BJ (cell line): ENCODE measurements around the gene ACTN3. TPM values are rescaled to one million over a fixed set of nuclear protein-coding genes. Genes with fewer than 3 reads are reported as not detected.
A peak's percentile ranks its signal among the peaks of the same experiment; 100 is the strongest.

Source experiments
- CTCF ChIA-PET: fragments of 350-600 bp; formaldehyde crosslinking; extraction: SDS; loops from one replicate; lab custom pipeline; 2021; ENCODE audit warnings: antibody characterized with exemption, inconsistent platforms; lab: Yijun Ruan, JAX
- POLR2A ChIA-PET: fragments of 300-600 bp; sonication (Branson Sonifier 250); formaldehyde crosslinking; extraction: SDS; loops from one replicate; lab custom pipeline; 2021; ENCODE audit warnings: antibody characterized with exemption; lab: Charles Lee
- DNase-seq: peaks from one replicate; pipeline ENCODE4 v3.0.0-alpha.2; 2011; ENCODE audit warnings: low read depth
- H3K27me3 ChIP-seq: 2 replicates; pipeline ENCODE4 v1.6.0; 2011; ENCODE audit warnings: low read length; ENCODE audit not compliant: control insufficient read depth, insufficient read depth
- H3K36me3 ChIP-seq: 2 replicates; pipeline ENCODE4 v1.5.1; 2011; ENCODE audit warnings: low read length; ENCODE audit not compliant: control insufficient read depth, insufficient read depth
- H3K4me3 ChIP-seq: 2 replicates; pipeline ENCODE4 v1.5.1; 2011; ENCODE audit warnings: low read depth, mild to moderate bottlenecking, control low read depth, low read length
- CTCF ChIP-seq: IDR thresholded peaks from 2 replicates; pipeline ENCODE4 v1.5.1; 2011; ENCODE audit warnings: low read depth, mild to moderate bottlenecking, control low read depth, inconsistent platforms, low read length, moderate library complexity; ENCODE audit not compliant: insufficient read depth
- polyA plus RNA-seq: library from polyadenylated mRNA; depleted of rRNA; stranded (reverse); fragments of >200 nt; gene quantifications from 2 replicates; pipeline ENCODE4 v1.2.3, GENCODE V29; 2011

The ACTN3 gene
- polyA plus RNA-seq, 1 experiment, result not detected

- TF ChIP-seq CTCF, result no peak
- CTCF ChIA-PET, result interaction anchor here (0.7 to 1.5 kb wide), 4 partner anchors 10 to 130 kb away, joined by 3 to 5 read pairs (median 4); no protein-coding TSS in a partner anchor
- Histone ChIP-seq H3K36me3 (peaks cover 3% of the 10 kb centered on the region), H3K27me3 (no peaks in the 10 kb centered on the region; the same call in 1 of the 2 replicates), H3K4me3 (no peak overlapping the region)
- POLR2A ChIA-PET, result no interaction called here
- no peak for DNase-seq
Measured at GRCh38 chr11:66564538-66564937, 17.8 kb downstream of the ACTN3 start.

GRCh38 chr11:66564984-66565383, 18.3 kb downstream of the ACTN3 start:
- Histone ChIP-seq H3K36me3 (peaks cover 3% of the 10 kb centered on the region), H3K4me3 (no peak overlapping the region), H3K27me3 (no peaks in the 10 kb centered on the region; the same call in 1 of the 2 replicates)
- POLR2A ChIA-PET, result no interaction called here
- no peak for DNase-seq
- CTCF ChIA-PET, result interaction anchor here (0.7 to 1.5 kb wide), 2 partner anchors 13 to 130 kb away, joined by 3 to 5 read pairs; no protein-coding TSS in a partner anchor
- no peak for TF ChIP-seq CTCF

GRCh38 chr11:66566221-66566620, 19.5 kb downstream of the ACTN3 start:
- no peaks in the 10 kb centered on the region for H3K27me3 ChIP-seq
- no peak overlapping the region for H3K4me3 ChIP-seq
- CTCF ChIA-PET, result no interaction called here
- POLR2A ChIA-PET, result no interaction called here
- no peak for DNase-seq
- TF ChIP-seq CTCF, result no peak
- peaks cover 3% of the 10 kb centered on the region for H3K36me3 ChIP-seq

GRCh38 chr11:66567787-66568123, 21.1 kb downstream of the ACTN3 start:
- ChIA-PET CTCF (interaction anchor here (1.0 to 3.3 kb wide), 3 partner anchors 10 to 128 kb away, joined by 3 to 18 read pairs (median 11); partner anchors contain the start of gene RBM4B), POLR2A (no interaction called here)
- H3K27me3 ChIP-seq, result no peaks in the 10 kb centered on the region
- H3K36me3 ChIP-seq, result peaks cover 3% of the 10 kb centered on the region
- no peak for DNase-seq
- no peak for TF ChIP-seq CTCF
- peak overlapping the region; percentile 45 for H3K4me3 ChIP-seq

GRCh38 chr11:66568124-66568916, 21.6 kb downstream of the ACTN3 start, which contains the start of gene CTSF:
Gene CTSF (minus strand): TSS chr11:66568606. CDS start chr11:66568486, 120 bp downstream.
- DNase-seq, result no peak
- POLR2A ChIA-PET, result no interaction called here
- Histone ChIP-seq H3K4me3 (peak within 1 kb of the TSS; percentile 45), H3K27me3 (no peaks in the 10 kb centered on the region), H3K36me3 (peaks cover 3% of the 10 kb centered on the region)
- TF ChIP-seq CTCF, result no peak
- CTCF ChIA-PET, result interaction anchor here (1.0 to 3.3 kb wide), 6 partner anchors 10 to 127 kb away, joined by 3 to 18 read pairs (median 6); partner anchors contain the start of genes ACTN3, RBM4B and ZDHHC24
